Activated naive CD4-positive, alpha-beta T cell treated with anti-CD3 and anti-CD28 coated beads, Interleukin-2, amount 50 U/mL, for 16 hours (primary cell): ENCODE data around the gene SCARF1.
"Not testable (repeated sequence)": the region's sequence is repeated elsewhere in the genome, so short reads cannot be mapped to it uniquely, and the experiment has no call there.

Experiments
- DNase-seq: peaks from one replicate; pipeline ENCODE4 v3.0.0-alpha.2; 2020

Gene SCARF1

GRCh38 chr17:1645207-1646171, at the start of gene SCARF1:
Gene SCARF1, minus strand, starts transcription at chr17:1645732. Its CDS starts 35 bp downstream, at chr17:1645697.
- no peak for DNase-seq

GRCh38 chr17:1693339-1693738, 47.8 kb upstream of the SCARF1 start:
- DNase-seq, result no peak

- no peak for DNase-seq
Measured at GRCh38 chr17:1690544-1691221, 45.2 kb upstream of the SCARF1 start.

- not testable (repeated sequence) for DNase-seq
Measured at GRCh38 chr17:1688405-1688804, 42.9 kb upstream of the SCARF1 start.

- DNase-seq, result no peak
Measured at GRCh38 chr17:1686086-1686485, 40.6 kb upstream of the SCARF1 start.

GRCh38 chr17:1684378-1685189, 39.1 kb upstream of the SCARF1 start, which contains the start of gene PRPF8:
Gene PRPF8, minus strand, starts transcription at chr17:1684867. Its CDS starts 296 bp downstream, at chr17:1684571.
- peak; percentile 98 for DNase-seq

- no peak for DNase-seq
Measured at GRCh38 chr17:1683459-1683858, 37.9 kb upstream of the SCARF1 start.

- no peak for DNase-seq
Measured at GRCh38 chr17:1676401-1676800, 30.9 kb upstream of the SCARF1 start.

- DNase-seq, result no peak
Measured at GRCh38 chr17:1673041-1673785, 27.7 kb upstream of the SCARF1 start.

- not testable (repeated sequence) for DNase-seq
Measured at GRCh38 chr17:1663934-1664333, 18.4 kb upstream of the SCARF1 start.

GRCh38 chr17:1661045-1661444, 15.5 kb upstream of the SCARF1 start:
- no peak for DNase-seq

GRCh38 chr17:1658100-1658499, 12.6 kb upstream of the SCARF1 start:
- DNase-seq, result no peak

- no peak for DNase-seq
Measured at GRCh38 chr17:1653735-1654134, 8.2 kb upstream of the SCARF1 start.

GRCh38 chr17:1652794-1653193, 7.3 kb upstream of the SCARF1 start:
- DNase-seq, result not testable (repeated sequence)

GRCh38 chr17:1651559-1651844, 6.0 kb upstream of the SCARF1 start:
- no peak for DNase-seq

- no peak for DNase-seq
Measured at GRCh38 chr17:1650731-1651558, 5.4 kb upstream of the SCARF1 start.

GRCh38 chr17:1649844-1650501, 4.4 kb upstream of the SCARF1 start, which contains the start of gene RILP:
Gene RILP, minus strand, starts transcription at chr17:1649866. Its CDS starts 62 bp downstream, at chr17:1649804.
- no peak for DNase-seq

- peak; percentile 94 for DNase-seq
Measured at GRCh38 chr17:1648963-1649843, 3.7 kb upstream of the SCARF1 start.

GRCh38 chr17:1648173-1648962, 2.8 kb upstream of the SCARF1 start:
- DNase-seq, result no peak
